DOHH2 (cell line): ENCODE measurements around the gene TP53BP2.
"Not testable (repeated sequence)": the region's sequence is repeated elsewhere in the genome, so short reads cannot be mapped to it uniquely, and the experiment has no call there.

Experiments used
- H3F3A ChIP-seq: fragments of 200-600 bp; sonication (generic), shearing (Covaris generic); 2 replicates; pipeline ENCODE4 v1.6.0; 2016; ENCODE audit warnings: antibody characterized with exemption, mild to moderate bottlenecking; ENCODE audit not compliant: control insufficient read depth, insufficient read depth
- H3K27ac ChIP-seq: fragments of 200-600 bp; sonication (generic); 2 replicates; pipeline ENCODE4 v1.5.1; 2014; ENCODE audit warnings: low read depth, mild to moderate bottlenecking, low read length, moderate library complexity
- H3K27me3 ChIP-seq: fragments of 200-600 bp; sonication (generic); 2 replicates; pipeline ENCODE4 v1.6.1; 2014; ENCODE audit warnings: mild to moderate bottlenecking, low read length, mixed read lengths; ENCODE audit not compliant: control insufficient read depth
- H3K36me3 ChIP-seq: fragments of 200-600 bp; sonication (generic); 2 replicates; pipeline ENCODE4 v1.6.1; 2014; ENCODE audit warnings: mild to moderate bottlenecking, low read length, moderate library complexity, mixed read lengths; ENCODE audit not compliant: control insufficient read depth
- H3K4me1 ChIP-seq: fragments of 200-600 bp; sonication (generic); 2 replicates; pipeline ENCODE4 v1.6.1; 2014; ENCODE audit warnings: mild to moderate bottlenecking, low read length, mixed read lengths; ENCODE audit not compliant: control insufficient read depth
- H3K4me2 ChIP-seq: fragments of 200-600 bp; sonication (generic); 2 replicates; pipeline ENCODE4 v1.6.0; 2014; ENCODE audit warnings: mild to moderate bottlenecking, low read length, moderate library complexity
- H3K4me3 ChIP-seq: fragments of 200-600 bp; sonication (generic); 2 replicates; pipeline ENCODE4 v1.5.1; 2014; ENCODE audit warnings: mild to moderate bottlenecking, low read length, mixed read lengths
- H3K79me2 ChIP-seq: fragments of 200-600 bp; sonication (generic); 2 replicates; pipeline ENCODE4 v1.6.1; 2014; ENCODE audit warnings: mild to moderate bottlenecking, low read length, mixed read lengths; ENCODE audit not compliant: control insufficient read depth
- H3K9me2 ChIP-seq: fragments of 200-600 bp; sonication (generic); replicated peaks from 2 replicates; pipeline ENCODE4 v1.6.1; 2014; ENCODE audit warnings: mild to moderate bottlenecking, low read length, mixed read lengths; ENCODE audit not compliant: control insufficient read depth
- H3K9me3 ChIP-seq: fragments of 200-600 bp; sonication (generic); 2 replicates; pipeline ENCODE4 v1.6.1; 2014; ENCODE audit warnings: antibody characterized with exemption, low read length, mixed read lengths; ENCODE audit not compliant: control insufficient read depth, insufficient read depth
- H4K20me1 ChIP-seq: fragments of 200-600 bp; sonication (generic); 2 replicates; pipeline ENCODE4 v1.6.0; 2014; ENCODE audit warnings: low read depth, mild to moderate bottlenecking, antibody characterized with exemption, low read length, moderate library complexity; ENCODE audit not compliant: control insufficient read depth, insufficient read depth
- CTCF ChIP-seq: fragments of 200-600 bp; sonication (generic); IDR thresholded peaks from one replicate; pipeline ENCODE4 v1.5.1; 2014; ENCODE audit warnings: antibody characterized with exemption, mild to moderate bottlenecking, low read depth, low read length; ENCODE audit not compliant: poor library complexity, severe bottlenecking
- EZH2phosphoT487 ChIP-seq: fragments of 200-600 bp; sonication (generic); IDR thresholded peaks from 2 replicates; pipeline ENCODE4 v1.6.1; 2017; ENCODE audit warnings: borderline replicate concordance, mild to moderate bottlenecking, antibody characterized with exemption, low read length, moderate library complexity, mixed read lengths

The TP53BP2 gene

GRCh38 chr1:223845810-223846682 is at the start of gene TP53BP2:
Gene TP53BP2 (minus strand): TSS chr1:223845947. CDS start chr1:223845680, 267 bp downstream.
- Histone ChIP-seq H3K79me2 (peaks cover 48% of the 10 kb centered on the region), H3K9me2 (no peaks in the 10 kb centered on the region), H3K4me2 (peak within 1 kb of the TSS; percentile 88), H3K36me3 (no peaks in the 10 kb centered on the region; the same call in 1 of the 2 replicates), H3K27me3 (no peaks in the 10 kb centered on the region), H3K4me3 (peak within 1 kb of the TSS; percentile 94), H3F3A (peaks cover 6% of the 10 kb centered on the region; the same call in 1 of the 2 replicates), H3K4me1 (peaks cover 45% of the 10 kb centered on the region), H3K9me3 (0 out of 2 replicates have a peak, but pooled peaks cover 4% of the 10 kb centered on the region), H4K20me1 (no peaks in the 10 kb centered on the region), H3K27ac (peak within 1 kb of the TSS; percentile 72)
- peak; percentile 62 for TF ChIP-seq CTCF
- TF ChIP-seq EZH2phosphoT487: no peak

GRCh38 chr1:223890494-223890893 is 44.7 kb upstream of the TP53BP2 start:
- not testable (repeated sequence) for H3K27me3 ChIP-seq, H3K27ac ChIP-seq, H3K4me2 ChIP-seq, H4K20me1 ChIP-seq, H3K4me3 ChIP-seq, H3K4me1 ChIP-seq, H3K36me3 ChIP-seq, H3K9me2 ChIP-seq, H3F3A ChIP-seq, H3K79me2 ChIP-seq, H3K9me3 ChIP-seq

GRCh38 chr1:223889319-223889718 is 43.6 kb upstream of the TP53BP2 start:
- H3K4me2 ChIP-seq, H3K4me1 ChIP-seq, H3K27ac ChIP-seq, H3K9me3 ChIP-seq, H3K4me3 ChIP-seq, H4K20me1 ChIP-seq, H3F3A ChIP-seq, H3K36me3 ChIP-seq, H3K9me2 ChIP-seq, H3K27me3 ChIP-seq, H3K79me2 ChIP-seq: not testable (repeated sequence)

- no peak overlapping the region for H3K27ac ChIP-seq
- no peaks in the 10 kb centered on the region for H3K9me3 ChIP-seq
- H3K4me2 ChIP-seq: peak overlapping the region; percentile 40
Observed at GRCh38 chr1:223887747-223888418, 42.1 kb upstream of the TP53BP2 start.

More at GRCh38 chr1:223887747-223888418, 42.1 kb upstream of the TP53BP2 start:
- H3K4me3 ChIP-seq: peak overlapping the region; percentile 11; the same call in 1 of the 2 replicates
- no peak for TF ChIP-seq CTCF
- TF ChIP-seq EZH2phosphoT487: no peak
- no peaks in the 10 kb centered on the region for H3K9me2 ChIP-seq
- H3F3A ChIP-seq: no peaks in the 10 kb centered on the region
- H3K4me1 ChIP-seq: peaks cover 10% of the 10 kb centered on the region
- H3K36me3 ChIP-seq: no peaks in the 10 kb centered on the region
- no peaks in the 10 kb centered on the region for H3K79me2 ChIP-seq
- H3K27me3 ChIP-seq: peaks cover 10% of the 10 kb centered on the region
- H4K20me1 ChIP-seq: no peaks in the 10 kb centered on the region
